Adrenal gland (tissue), 5 donors: Measurements from ENCODE around the gene SUMF2.

Experiments
- CTCF ChIP-seq, 6 experiments: fragments of 450-650 bp in 4 of 6; fragments of 200-600 bp in 2 of 6; sonication (generic) in 1 of 6; IDR thresholded peaks; 1 replicate in 5 of 6; 2 replicates in 1 of 6; pipeline versions ENCODE4 v1.5.1 to v1.8.0; 2016 to 2021; ENCODE audit warnings: antibody characterized with exemption in 6 of 6, mild to moderate bottlenecking in 2 of 6, moderate library complexity in 1 of 6
- POLR2A ChIP-seq, 2 donors: fragments of 450-650 bp; IDR thresholded peaks; one replicate each; pipeline ENCODE4 v1.6.1; 2017; ENCODE audit warnings: antibody characterized with exemption in 2 of 2, mild to moderate bottlenecking in 2 of 2, moderate library complexity in 1 of 2
- donor health status: DM: no; HTN: no; CAD: no.

GRCh38 chr7:56077681-56078080, 13.6 kb downstream of the SUMF2 start:
- TF ChIP-seq POLR2A (IDR thresholded peaks at IDR 0.05) = no peak
- no peak for TF ChIP-seq CTCF (IDR thresholded peaks at IDR 0.05)
